NT2/D1 (cell line): ENCODE measurements around the gene RBMS2.

Source experiments
- DNase-seq: peaks from one replicate; pipeline ENCODE4 v3.0.0-alpha.2; 2011; ENCODE audit warnings: low read depth, low spot score
- H3K27me3 ChIP-seq: 2 replicates; pipeline ENCODE4 v1.6.0; 2011; ENCODE audit warnings: mild to moderate bottlenecking; ENCODE audit not compliant: insufficient read length, insufficient read depth
- H3K36me3 ChIP-seq: 2 replicates; pipeline ENCODE4 v1.6.1; 2011; ENCODE audit warnings: mild to moderate bottlenecking, low read length, mixed read lengths; ENCODE audit not compliant: insufficient read depth, insufficient read length
- H3K4me1 ChIP-seq: 2 replicates; pipeline ENCODE4 v1.5.1; 2011; ENCODE audit not compliant: insufficient read depth, insufficient read length
- H3K4me3 ChIP-seq: 2 replicates; pipeline ENCODE4 v1.5.1; 2011; ENCODE audit warnings: low read depth; ENCODE audit not compliant: insufficient read length
- H3K9ac ChIP-seq: 2 replicates; pipeline ENCODE4 v1.6.0; 2011; ENCODE audit warnings: low read depth; ENCODE audit not compliant: insufficient read length
- H3K9me3 ChIP-seq: 2 replicates; pipeline ENCODE4 v1.5.1; 2011; ENCODE audit warnings: mild to moderate bottlenecking, low read length; ENCODE audit not compliant: insufficient read depth
- SUZ12 ChIP-seq: IDR thresholded peaks from 2 replicates; pipeline ENCODE4 v1.6.1; 2011; ENCODE audit not compliant: insufficient read length, insufficient read depth; ENCODE audit errors: extremely low read depth
- YY1 ChIP-seq: IDR thresholded peaks from 2 replicates; pipeline ENCODE4 v1.6.1; 2011; ENCODE audit not compliant: insufficient read length, insufficient read depth
- ZNF274 ChIP-seq: IDR thresholded peaks from 2 replicates; pipeline ENCODE4 v1.6.1; 2011; ENCODE audit warnings: mild to moderate bottlenecking, low read depth, low read length

Gene RBMS2

DNA sequence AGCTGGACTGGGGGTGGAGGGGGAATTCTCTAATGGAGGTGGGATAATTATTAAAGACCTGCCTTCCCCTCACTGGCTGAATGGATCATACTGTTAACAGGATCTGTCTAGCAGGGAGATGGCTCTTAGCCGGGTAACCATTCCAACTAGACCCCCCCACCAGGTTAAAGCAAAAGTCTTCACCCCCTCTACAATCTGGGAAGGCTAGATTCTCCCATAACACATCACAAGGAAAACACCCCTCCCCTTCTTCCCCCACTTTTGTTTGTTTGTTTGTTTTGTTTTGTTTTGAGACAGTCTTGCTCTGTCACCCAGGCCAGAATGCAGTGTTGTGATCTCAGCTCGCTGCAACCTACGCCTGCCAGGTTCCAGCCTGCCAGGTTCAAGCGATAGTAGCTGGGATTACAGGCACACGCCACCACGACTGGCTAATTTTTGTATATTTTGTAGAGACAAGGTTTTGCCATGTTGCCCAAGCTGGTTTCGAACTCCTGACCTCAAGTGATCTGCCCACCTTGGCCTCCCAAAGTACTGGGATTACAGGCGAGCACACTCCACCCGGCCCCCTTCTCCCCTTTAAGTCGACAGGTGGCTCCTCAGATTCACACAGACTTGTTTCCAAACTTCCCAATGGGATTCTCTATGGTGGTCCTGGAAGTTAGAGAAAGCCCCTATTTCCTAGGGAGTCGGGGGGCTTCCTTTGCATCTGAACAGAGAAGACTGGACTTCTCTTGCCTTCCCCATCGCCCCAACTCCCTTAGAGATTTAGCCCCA, 112.0 kb downstream of the RBMS2 start:
- no peak for TF ChIP-seq YY1
- no peak for TF ChIP-seq SUZ12
- no peak for TF ChIP-seq ZNF274
- H3K36me3 ChIP-seq, result peaks cover 15% of the 10 kb centered on the region
- H3K4me3 ChIP-seq, result peak overlapping the region; percentile 72

DNA sequence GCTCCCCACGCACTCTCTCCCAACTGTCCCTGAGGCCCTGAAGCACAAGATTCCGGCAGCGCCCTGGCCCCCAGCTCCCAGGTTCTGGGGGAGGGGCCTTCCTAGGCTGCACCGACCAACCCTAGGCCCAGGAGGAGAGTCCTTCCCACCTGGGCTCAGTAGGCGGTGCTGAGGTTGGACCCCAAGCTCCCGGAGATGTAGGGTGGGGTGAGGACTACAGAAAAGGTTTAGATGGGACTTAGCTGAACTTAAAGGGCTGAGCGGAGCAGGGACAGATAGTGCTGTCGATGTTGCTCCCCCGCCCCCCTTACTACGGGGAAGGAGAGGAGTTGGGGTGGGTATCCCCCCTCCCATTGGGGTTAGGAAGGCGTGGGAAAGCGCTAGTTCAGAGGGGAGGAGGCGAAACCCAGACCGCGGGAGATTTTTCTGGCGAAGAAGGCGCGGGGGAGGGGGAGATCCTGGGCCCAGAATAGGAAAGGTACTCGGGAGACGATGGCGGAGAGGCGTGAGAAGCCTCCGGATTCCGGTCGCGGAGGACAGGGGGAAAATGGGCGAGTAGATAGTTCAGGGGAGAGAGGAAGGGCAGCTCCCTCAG, 112.7 kb downstream of the RBMS2 start:
- TF ChIP-seq YY1 (no peak), ZNF274 (no peak), SUZ12 (no peak)
- DNase-seq, result no peak
- H3K4me1 ChIP-seq, result peaks cover 15% of the 10 kb centered on the region

More for the DNA sequence above, 112.0 kb downstream of the RBMS2 start:
- no peaks in the 10 kb centered on the region for H3K27me3 ChIP-seq
- no peak for DNase-seq
- no peaks in the 10 kb centered on the region for H3K9me3 ChIP-seq
- peak overlapping the region; percentile 96 for H3K9ac ChIP-seq
- peaks cover 15% of the 10 kb centered on the region for H3K4me1 ChIP-seq

DNA sequence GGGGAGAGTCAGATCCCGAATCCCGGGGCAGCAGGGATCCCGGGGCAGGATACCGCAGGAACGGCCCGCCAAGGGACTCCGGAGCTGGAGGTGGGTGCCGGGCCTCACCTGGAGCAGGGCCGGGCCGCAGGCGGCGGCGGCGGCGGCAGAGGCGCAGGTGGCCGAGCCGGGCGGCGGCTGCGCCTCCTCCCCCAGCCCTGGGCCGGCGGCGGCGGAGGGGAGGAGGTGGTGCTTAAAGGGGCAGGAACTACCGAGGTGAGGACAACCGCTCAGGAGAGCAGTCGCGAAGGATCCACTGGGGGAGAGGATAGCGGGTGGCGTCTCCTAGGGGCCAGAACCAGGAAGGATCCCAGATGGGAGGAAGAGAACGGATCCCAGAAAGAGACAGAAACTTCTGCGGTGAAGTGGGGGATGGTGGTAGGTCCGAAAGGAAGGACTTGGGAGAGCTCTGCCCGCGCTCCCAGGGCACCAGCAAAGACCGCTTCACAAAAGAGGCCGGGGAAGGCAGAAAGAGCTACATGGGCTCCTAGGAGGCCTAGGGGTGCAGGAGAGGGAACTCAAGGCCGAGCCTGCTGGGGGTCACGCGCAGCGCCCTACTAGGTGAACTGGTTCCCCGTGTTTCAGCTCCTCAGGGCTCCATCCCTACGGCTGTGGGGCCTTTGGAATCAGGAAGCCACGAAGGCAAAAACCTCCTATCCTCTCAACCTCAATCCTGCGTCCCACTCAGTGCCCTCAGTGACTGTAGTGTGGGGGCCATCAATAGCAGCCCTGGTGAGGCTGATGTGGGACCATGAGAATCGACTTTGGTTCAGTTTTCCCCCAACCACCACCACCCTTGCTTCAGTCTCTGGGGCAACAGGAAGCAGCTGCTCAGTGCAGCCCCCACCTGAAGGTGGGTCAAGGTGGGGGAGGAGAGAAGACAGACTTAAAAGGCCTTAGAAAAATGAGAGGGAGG, 113.5 kb downstream of the RBMS2 start:
- Histone ChIP-seq H3K27me3 (no peaks in the 10 kb centered on the region), H3K36me3 (peaks cover 30% of the 10 kb centered on the region), H3K4me1 (peaks cover 15% of the 10 kb centered on the region), H3K9me3 (no peaks in the 10 kb centered on the region), H3K9ac (peak overlapping the region; percentile 96), H3K4me3 (peak overlapping the region; percentile 72)
- TF ChIP-seq SUZ12 (no peak), YY1 (no peak), ZNF274 (no peak)
- peak; percentile 68 for DNase-seq

More for the DNA sequence above, 112.7 kb downstream of the RBMS2 start:
- Histone ChIP-seq H3K9me3 (no peaks in the 10 kb centered on the region), H3K27me3 (no peaks in the 10 kb centered on the region), H3K4me3 (peak overlapping the region; percentile 72), H3K9ac (peak overlapping the region; percentile 96), H3K36me3 (peaks cover 22% of the 10 kb centered on the region)

DNA sequence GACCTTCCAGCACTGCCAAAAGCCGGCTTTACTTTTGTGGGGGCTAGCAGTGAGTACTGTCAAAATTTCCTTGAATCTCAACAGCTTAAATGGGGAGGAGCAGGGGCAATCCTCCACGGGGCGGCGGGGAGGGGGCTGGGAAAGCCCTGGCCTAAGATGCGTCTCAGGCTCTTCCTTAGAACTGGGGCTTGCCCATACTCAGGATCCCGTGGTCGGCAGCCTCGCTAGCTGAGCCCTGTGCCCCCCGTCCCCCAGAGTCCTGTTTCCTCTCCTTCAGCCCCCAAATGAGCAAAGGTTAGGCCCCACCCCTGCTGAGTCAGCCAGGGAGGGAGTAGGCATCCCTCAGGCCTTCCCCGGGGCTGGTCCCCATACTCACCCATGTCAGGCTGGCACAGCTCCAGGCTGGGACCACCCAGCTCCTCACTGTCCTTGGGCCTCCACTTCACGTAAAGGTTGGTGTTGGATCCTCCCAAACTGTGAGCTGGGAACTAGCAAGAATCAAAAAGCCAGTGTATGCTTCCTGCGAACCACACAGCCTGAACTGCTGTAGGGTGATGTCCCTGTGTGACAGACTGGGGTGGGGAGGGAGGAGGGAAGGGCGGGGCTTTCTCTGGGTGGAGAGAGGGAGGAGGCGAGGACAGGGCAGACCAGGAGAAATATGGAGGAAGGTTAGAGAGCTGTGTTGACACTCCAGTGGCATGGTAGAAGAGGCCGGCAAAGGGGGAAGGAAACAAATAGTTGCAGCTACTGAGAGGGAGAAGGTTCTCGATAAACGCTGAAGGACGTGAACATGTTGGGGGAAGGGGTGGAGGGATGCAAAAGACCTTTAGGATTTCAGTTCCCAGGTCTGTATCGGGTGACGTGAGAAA, 114.4 kb downstream of the RBMS2 start:
- Histone ChIP-seq H3K9me3 (no peaks in the 10 kb centered on the region), H3K27me3 (no peaks in the 10 kb centered on the region), H3K36me3 (peaks cover 38% of the 10 kb centered on the region), H3K4me1 (peaks cover 9% of the 10 kb centered on the region), H3K9ac (peak overlapping the region; percentile 96), H3K4me3 (peak overlapping the region; percentile 72)
- no peak for DNase-seq
- TF ChIP-seq SUZ12, result no peak
- TF ChIP-seq ZNF274, result no peak
- no peak for TF ChIP-seq YY1

DNA sequence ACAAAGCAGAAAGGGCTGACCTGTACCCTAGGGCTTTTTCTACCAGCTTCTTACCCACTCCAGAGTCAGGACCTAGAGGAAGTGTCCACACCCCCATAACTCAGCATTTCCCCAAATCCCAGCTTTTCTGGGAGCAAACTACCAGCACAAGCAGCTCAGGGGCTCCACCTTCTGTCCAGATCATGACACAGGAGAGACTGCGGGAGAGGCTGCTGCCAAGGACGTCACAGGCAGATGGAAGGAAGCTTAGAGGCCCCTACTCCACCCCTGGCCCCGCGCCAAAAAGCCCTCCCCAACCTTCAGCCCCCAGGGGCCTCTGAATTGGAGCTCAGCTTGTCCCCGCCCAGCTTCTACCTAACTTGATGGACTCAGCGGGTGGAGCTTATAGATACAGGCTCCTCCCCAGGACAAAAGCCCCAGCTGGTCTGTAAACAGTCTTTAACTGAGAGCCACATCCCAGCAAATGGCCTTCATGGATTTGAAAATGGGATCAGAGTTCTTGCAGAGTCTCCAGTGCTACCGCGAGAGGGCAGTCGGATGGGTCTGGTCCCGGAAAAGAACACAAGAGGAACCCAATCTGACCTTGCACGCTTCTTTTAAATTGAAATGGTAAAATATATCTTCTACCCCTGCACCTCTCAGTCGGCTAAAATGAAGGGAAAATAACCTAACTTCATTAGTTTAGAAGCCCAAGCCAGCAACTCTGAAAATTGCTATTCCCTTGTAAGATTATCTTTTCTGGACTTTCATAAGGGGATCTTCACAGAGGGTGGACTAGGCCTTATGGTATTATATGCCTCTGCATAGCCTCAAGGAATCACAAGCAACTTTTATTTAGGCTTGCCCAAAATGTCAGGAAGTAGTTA, 115.3 kb downstream of the RBMS2 start:
- Histone ChIP-seq H3K9me3 (no peaks in the 10 kb centered on the region), H3K9ac (peak overlapping the region; percentile 96), H3K27me3 (no peaks in the 10 kb centered on the region), H3K4me1 (peaks cover 7% of the 10 kb centered on the region), H3K4me3 (peak overlapping the region; percentile 72), H3K36me3 (peaks cover 46% of the 10 kb centered on the region)
- TF ChIP-seq ZNF274 (no peak), YY1 (no peak), SUZ12 (no peak)
- DNase-seq, result peak; percentile 99
